Uterus (tissue), 2 donors: Measurements from ENCODE around the gene KMT2E.

Source experiments
- POLR2A ChIP-seq, 2 donors: fragments of 450-650 bp; IDR thresholded peaks; one replicate each; pipeline ENCODE4 v1.6.1; 2016; ENCODE audit warnings: antibody characterized with exemption in 2 of 2, mild to moderate bottlenecking in 1 of 2, moderate library complexity in 1 of 2
- TF ChIP-seq, protein P1 (sequence below), 4 experiments: fragments of 200-600 bp in 2 of 4; fragments of 450-650 bp in 2 of 4; sonication (generic) in 2 of 4; IDR thresholded peaks; one replicate each; pipeline ENCODE4 v1.5.1; 2016 to 2019; ENCODE audit warnings: antibody characterized with exemption in 4 of 4, mild to moderate bottlenecking in 2 of 4, moderate library complexity in 1 of 4

DNA sequence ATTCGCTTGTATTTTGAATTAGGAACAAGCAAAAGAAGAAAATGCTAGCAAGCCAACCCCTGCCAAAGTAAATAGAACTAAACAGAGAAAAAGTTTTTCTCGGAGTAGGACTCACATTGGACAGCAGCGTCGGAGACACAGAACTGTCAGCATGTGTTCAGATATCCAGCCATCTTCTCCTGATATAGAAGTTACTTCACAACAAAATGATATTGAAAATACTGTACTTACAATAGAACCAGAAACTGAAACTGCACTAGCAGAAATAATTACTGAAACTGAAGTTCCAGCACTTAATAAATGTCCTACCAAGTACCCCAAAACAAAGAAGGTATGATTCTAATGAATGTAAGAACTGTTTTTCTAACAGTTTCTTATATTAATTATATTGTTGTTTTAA lies 87.9 kb downstream of the KMT2E start:
- TF ChIP-seq, protein P1, sequence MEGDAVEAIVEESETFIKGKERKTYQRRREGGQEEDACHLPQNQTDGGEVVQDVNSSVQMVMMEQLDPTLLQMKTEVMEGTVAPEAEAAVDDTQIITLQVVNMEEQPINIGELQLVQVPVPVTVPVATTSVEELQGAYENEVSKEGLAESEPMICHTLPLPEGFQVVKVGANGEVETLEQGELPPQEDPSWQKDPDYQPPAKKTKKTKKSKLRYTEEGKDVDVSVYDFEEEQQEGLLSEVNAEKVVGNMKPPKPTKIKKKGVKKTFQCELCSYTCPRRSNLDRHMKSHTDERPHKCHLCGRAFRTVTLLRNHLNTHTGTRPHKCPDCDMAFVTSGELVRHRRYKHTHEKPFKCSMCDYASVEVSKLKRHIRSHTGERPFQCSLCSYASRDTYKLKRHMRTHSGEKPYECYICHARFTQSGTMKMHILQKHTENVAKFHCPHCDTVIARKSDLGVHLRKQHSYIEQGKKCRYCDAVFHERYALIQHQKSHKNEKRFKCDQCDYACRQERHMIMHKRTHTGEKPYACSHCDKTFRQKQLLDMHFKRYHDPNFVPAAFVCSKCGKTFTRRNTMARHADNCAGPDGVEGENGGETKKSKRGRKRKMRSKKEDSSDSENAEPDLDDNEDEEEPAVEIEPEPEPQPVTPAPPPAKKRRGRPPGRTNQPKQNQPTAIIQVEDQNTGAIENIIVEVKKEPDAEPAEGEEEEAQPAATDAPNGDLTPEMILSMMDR (IDR thresholded peaks at IDR 0.05) = no peak
- no peak for TF ChIP-seq POLR2A (IDR thresholded peaks at IDR 0.05)
